Subcutaneous abdominal adipose tissue (tissue), 5 donors: ENCODE data around the gene SHQ1.

Experiments
- H3K27ac ChIP-seq: one replicate; pipeline ENCODE4 v1.7.0; 2013; ENCODE audit warnings: low read depth, mild to moderate bottlenecking, inconsistent platforms, low read length, moderate library complexity
- H3K27me3 ChIP-seq, 5 donors: one replicate each; pipeline ENCODE4 v1.7.0; 2013; ENCODE audit warnings: low read length in 5 of 5, inconsistent platforms in 1 of 5; ENCODE audit not compliant: control insufficient read depth in 5 of 5, insufficient read depth in 4 of 5
- H3K36me3 ChIP-seq, 5 donors: one replicate each; pipeline ENCODE4 v1.7.0; 2013; ENCODE audit warnings: low read length in 5 of 5; ENCODE audit not compliant: control insufficient read depth in 5 of 5, insufficient read depth in 5 of 5
- H3K4me1 ChIP-seq, 5 donors: one replicate each; pipeline ENCODE4 v1.7.0; 2013; ENCODE audit warnings: low read length in 5 of 5, mild to moderate bottlenecking in 3 of 5, moderate library complexity in 1 of 5; ENCODE audit not compliant: control insufficient read depth in 5 of 5, insufficient read depth in 5 of 5
- H3K4me3 ChIP-seq, 5 donors: one replicate each; pipeline ENCODE4 v1.7.0; 2013; ENCODE audit warnings: low read length in 5 of 5, low read depth in 1 of 5
- H3K9ac ChIP-seq, 5 donors: one replicate each; pipeline ENCODE4 v1.7.0; 2013; ENCODE audit warnings: low read length in 5 of 5, mild to moderate bottlenecking in 4 of 5, moderate library complexity in 3 of 5
- H3K9me3 ChIP-seq, 5 donors: one replicate each; pipeline ENCODE4 v1.7.0; 2013; ENCODE audit warnings: low read length in 5 of 5; ENCODE audit not compliant: control insufficient read depth in 5 of 5
- donor health status: healthy.
- donor health status: healthy.
- donor health status: healthy.
- donor health status: healthy.
- donor health status: healthy.

SHQ1 gene

DNA sequence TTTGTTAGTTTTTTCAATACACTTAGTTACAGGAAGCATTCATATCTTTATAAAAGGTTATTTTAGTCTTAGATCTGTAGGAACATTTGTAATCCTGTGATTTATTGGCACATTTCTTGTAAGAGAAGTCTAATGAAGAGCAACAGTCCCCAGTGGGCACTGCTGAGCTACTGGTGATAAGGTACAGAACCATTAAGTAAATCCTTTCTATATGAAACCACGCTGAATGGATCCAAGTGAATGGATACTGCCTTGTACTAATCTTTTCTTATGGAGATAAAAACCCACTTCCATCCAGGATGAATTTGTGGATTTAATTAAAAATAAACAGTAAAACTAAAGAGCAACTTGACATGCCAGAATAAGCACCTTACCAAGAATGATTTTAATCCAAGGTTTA lies 64.0 kb downstream of the SHQ1 start:
- Histone ChIP-seq H3K27ac (no peak overlapping the region), H3K36me3 (peaks cover 7 to 17% (median 9%) of the 10 kb centered on the region in 5 donors), H3K27me3 (no peaks in the 10 kb centered on the region), H3K9ac (no peak overlapping the region), H3K4me3 (no peak overlapping the region), H3K9me3 (no peaks in the 10 kb centered on the region), H3K4me1 (no peaks in the 10 kb centered on the region)

DNA sequence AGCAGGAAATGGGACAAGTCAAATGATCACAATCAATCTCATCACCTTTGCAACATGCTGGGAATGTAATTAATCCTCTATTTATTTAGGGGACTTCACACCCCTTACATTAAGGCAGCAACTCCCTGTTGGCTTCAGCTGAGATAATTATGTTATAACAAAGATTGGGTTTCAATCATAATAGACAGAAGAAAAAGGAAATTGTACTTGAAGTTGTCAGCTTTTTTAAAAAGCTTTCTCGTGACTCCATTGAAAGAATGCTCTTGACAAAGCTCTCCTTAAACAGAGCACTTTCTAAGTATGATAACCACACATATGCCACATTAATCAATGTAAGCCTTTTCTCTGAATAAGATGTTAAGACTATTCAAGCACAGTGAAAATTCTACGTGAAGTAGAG lies 65.7 kb downstream of the SHQ1 start:
- no peaks in the 10 kb centered on the region for H3K9me3 ChIP-seq

DNA sequence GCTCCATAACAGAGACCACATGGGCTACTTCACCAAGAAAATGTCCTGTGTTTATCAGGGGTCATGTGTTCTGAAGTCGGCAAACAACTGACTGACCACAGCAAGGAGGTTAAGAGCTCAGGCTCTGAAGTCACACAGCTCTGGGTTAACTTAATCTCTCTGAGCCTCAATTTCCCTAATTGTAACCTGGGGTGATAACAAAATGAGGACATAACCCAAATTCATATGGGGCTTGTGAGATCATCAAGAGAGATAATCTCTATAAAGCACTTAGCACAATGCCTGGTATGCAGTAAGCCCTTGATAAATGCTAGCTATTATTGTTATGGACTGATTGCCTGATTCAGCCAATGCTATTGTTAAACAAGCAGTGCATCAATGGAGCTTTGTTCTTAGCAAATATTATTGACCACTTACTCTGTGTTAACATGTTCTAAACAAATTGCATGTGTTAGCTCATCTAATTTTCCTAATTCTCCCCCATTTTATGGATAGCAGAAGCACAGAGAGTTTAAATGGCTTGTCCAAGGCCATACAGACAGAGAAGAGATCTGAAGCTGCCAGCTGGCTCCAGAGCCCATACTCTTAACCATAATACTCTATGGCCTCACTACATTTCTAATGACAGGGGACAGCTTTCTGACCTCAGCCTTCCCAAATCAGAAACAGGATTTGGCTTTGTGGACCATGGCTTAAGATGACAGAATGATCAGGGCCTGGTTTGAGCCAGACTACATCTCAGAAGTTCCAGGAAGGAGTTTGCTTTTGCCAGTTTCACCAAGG lies 78.3 kb downstream of the SHQ1 start:
- no peak overlapping the region for H3K27ac ChIP-seq
- H3K4me1 ChIP-seq = no peaks in the 10 kb centered on the region
- peaks cover 0 to 9% (median 2%) of the 10 kb centered on the region in 5 donors for H3K36me3 ChIP-seq
- H3K9me3 ChIP-seq = no peaks in the 10 kb centered on the region
- no peak overlapping the region for H3K4me3 ChIP-seq
- H3K9ac ChIP-seq = no peak overlapping the region
- no peaks in the 10 kb centered on the region for H3K27me3 ChIP-seq

More for the DNA sequence above, 65.7 kb downstream of the SHQ1 start:
- H3K27ac ChIP-seq = no peak overlapping the region
- H3K9ac ChIP-seq = no peak overlapping the region
- no peaks in the 10 kb centered on the region for H3K27me3 ChIP-seq
- H3K4me1 ChIP-seq = no peaks in the 10 kb centered on the region
- peaks cover 7 to 17% (median 9%) of the 10 kb centered on the region in 5 donors for H3K36me3 ChIP-seq
- H3K4me3 ChIP-seq = no peak overlapping the region

DNA sequence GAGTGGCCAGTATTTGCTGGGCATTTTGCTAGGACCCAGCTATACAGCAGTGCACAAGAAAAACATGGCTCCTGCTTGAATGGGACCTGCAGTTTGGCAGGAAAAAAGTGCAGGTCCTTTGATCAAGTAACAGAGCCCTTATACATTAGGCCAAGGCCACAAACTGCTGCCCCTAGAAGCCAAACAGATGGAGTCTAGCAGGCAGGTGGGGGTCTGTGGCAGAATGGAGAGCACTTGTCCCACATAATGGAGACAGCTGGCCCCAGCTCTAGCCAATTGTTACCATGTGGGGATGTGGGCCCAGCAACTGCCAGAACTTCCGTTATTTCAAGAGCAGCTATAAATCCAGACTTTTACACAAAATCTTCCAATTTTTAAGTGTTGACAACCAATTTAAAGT lies 79.3 kb downstream of the SHQ1 start:
- Histone ChIP-seq H3K27me3 (no peaks in the 10 kb centered on the region), H3K4me3 (no peak overlapping the region), H3K27ac (no peak overlapping the region), H3K4me1 (no peaks in the 10 kb centered on the region), H3K36me3 (peaks cover 0 to 9% (median 2%) of the 10 kb centered on the region in 5 donors), H3K9me3 (no peaks in the 10 kb centered on the region), H3K9ac (no peak overlapping the region)

DNA sequence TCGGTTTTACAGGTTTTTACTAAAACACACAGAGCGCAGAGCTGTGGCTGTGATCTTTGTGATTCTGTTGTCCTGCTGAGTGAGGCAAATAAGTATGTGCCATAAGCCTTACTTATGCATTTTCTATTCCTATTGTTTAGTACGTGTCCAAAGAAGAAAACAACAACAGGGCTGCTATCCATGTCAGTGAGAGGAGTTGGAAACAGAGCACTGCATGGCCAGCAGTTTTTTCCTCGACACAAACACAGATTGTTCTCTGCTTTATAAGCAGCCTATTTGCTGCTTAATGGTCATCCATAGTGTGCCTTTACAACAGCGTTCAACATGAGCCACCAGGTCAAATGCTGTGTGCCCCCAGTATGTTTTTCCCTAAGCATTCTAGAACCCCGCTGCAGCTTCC lies 79.8 kb downstream of the SHQ1 start:
- no peak overlapping the region for H3K9ac ChIP-seq
- H3K36me3 ChIP-seq = peaks cover 0 to 10% (median 5%) of the 10 kb centered on the region in 5 donors
- no peaks in the 10 kb centered on the region for H3K9me3 ChIP-seq
- no peaks in the 10 kb centered on the region for H3K4me1 ChIP-seq
- H3K27me3 ChIP-seq = no peaks in the 10 kb centered on the region
- no peak overlapping the region for H3K4me3 ChIP-seq
- no peak overlapping the region for H3K27ac ChIP-seq

DNA sequence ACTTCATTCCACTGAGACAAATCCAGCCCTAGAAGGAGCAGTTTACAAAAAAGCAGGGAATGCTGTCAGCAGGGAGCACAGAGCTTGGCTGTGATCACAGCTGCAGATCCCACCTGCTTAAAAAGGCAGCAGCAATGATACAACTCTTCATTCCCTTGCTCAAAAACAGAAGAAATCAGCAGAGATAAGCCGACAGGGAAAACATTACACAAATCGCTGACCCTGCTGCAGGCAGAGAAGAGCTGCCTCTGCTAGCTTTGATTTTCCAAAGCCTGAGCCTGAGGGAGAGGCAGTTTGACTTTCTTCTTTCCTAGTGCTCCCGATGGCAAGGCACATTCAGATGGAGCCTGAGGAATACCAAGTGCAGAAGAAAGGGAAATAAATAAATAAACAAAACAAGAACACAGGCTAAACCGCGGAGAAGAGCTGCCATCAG lies 80.2 kb downstream of the SHQ1 start:
- H3K27ac ChIP-seq = no peak overlapping the region
- H3K27me3 ChIP-seq = no peaks in the 10 kb centered on the region
- H3K9me3 ChIP-seq = no peaks in the 10 kb centered on the region
- H3K4me1 ChIP-seq = no peaks in the 10 kb centered on the region
- no peak overlapping the region for H3K4me3 ChIP-seq
- H3K9ac ChIP-seq = no peak overlapping the region
- H3K36me3 ChIP-seq = peaks cover 0 to 13% (median 10%) of the 10 kb centered on the region in 5 donors

DNA sequence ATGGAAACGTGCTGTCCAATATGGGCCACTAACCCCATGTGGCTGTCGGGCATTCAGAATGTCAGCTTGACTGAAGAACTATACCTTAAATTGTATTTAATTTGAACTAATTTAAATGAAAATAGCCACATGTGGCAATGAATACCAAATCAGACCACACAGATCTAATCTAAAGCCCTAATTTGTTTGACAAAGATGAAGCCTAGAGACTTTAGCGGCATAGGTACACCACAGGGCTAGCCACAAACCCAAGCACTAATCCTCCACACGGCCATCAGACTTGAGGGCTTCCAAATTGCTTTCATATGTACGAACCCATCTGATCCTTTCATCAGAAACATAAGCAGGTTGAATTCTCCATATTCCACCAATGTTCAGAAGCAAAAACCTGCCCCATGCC lies 81.4 kb downstream of the SHQ1 start:
- no peaks in the 10 kb centered on the region for H3K27me3 ChIP-seq
- H3K9ac ChIP-seq = no peak overlapping the region
- no peaks in the 10 kb centered on the region for H3K4me1 ChIP-seq
- H3K4me3 ChIP-seq = no peak overlapping the region
- peaks cover 0 to 20% (median 7%) of the 10 kb centered on the region in 5 donors for H3K36me3 ChIP-seq
- no peak overlapping the region for H3K27ac ChIP-seq
- H3K9me3 ChIP-seq = no peaks in the 10 kb centered on the region

DNA sequence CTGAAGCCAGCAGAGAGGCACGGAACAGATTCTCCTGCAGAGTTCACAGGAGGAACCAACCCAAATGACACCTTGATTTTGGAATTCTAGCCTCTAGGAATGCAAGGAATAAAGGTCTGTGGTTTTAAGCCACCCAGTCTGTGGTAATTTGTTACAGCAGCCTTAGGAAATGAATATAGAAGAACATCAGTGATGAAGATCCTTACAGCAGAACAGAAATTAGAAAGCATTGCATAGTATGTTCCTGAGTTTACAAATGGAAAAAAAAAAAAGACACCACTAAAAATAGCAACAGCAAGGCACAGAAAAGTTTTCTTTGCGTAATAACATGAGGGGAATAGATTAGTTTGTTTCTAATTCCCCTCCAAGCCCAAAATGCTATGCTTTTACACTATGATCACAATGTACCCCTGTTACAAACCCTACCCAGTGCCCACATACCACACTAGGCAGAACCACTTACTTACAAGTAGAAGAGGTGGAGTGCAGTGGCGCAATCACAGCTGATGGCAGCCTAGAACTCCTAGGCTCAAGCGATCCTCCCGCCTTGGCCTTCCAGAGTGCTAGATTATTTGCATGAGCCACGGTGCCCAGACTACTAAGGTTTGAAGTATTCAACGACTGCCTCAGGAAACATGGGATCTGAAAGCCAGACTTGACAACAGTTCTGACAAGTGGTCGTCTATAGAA lies 84.3 kb downstream of the SHQ1 start:
- Histone ChIP-seq H3K9ac (no peak overlapping the region), H3K4me3 (no peak overlapping the region), H3K27me3 (no peaks in the 10 kb centered on the region), H3K4me1 (no peaks in the 10 kb centered on the region), H3K9me3 (no peaks in the 10 kb centered on the region), H3K27ac (no peak overlapping the region), H3K36me3 (peaks cover 0 to 22% (median 7%) of the 10 kb centered on the region in 5 donors)

DNA sequence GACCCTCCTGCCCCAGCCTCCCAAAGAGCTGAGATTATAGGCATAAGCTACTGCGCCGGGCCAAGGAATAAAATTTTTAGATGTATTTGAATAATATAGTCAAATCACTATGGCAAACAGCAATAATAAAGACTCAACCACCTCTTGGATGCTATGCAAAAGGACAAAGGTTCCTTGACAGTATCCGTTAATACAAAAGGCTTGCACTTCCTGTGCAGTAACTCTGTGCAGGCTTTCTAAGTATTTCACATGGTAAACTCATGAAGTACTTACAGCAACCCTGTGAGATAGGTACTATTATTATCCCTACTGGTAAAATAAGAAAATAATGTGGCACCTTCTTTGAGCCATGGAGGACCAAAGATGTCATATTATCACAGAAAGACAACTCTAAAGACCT lies 86.8 kb downstream of the SHQ1 start:
- no peaks in the 10 kb centered on the region for H3K27me3 ChIP-seq

DNA sequence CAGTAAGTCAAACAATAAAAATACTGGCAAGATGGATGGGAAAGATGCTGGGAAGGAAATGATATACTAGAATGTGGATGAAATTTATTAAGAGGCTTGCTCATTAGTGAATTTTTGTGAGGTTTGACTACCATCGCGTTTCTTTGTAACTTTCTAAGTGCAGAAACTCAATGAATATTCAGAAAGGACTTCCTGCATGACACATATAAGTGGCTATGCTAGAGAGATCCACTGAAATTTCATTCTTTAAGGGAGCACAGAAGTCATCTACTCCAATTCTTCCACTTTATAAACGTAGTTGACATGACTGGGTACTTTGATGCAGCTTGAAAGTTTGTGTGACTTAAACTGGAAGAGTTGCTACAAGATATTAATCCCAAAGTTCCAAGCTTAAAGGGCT lies 88.0 kb downstream of the SHQ1 start:
- H3K27me3 ChIP-seq = no peaks in the 10 kb centered on the region
- no peak overlapping the region for H3K27ac ChIP-seq

More for the DNA sequence above, 86.8 kb downstream of the SHQ1 start:
- no peak overlapping the region for H3K4me3 ChIP-seq
- no peaks in the 10 kb centered on the region for H3K4me1 ChIP-seq
- H3K27ac ChIP-seq = no peak overlapping the region
- peaks cover 0 to 22% (median 4%) of the 10 kb centered on the region in 5 donors for H3K36me3 ChIP-seq
- H3K9ac ChIP-seq = no peak overlapping the region
- no peaks in the 10 kb centered on the region for H3K9me3 ChIP-seq

More for the DNA sequence above, 88.0 kb downstream of the SHQ1 start:
- no peak overlapping the region for H3K9ac ChIP-seq
- H3K36me3 ChIP-seq = peaks cover 0 to 22% (median 4%) of the 10 kb centered on the region in 5 donors
- H3K4me1 ChIP-seq = no peaks in the 10 kb centered on the region
- H3K4me3 ChIP-seq = no peak overlapping the region
- no peaks in the 10 kb centered on the region for H3K9me3 ChIP-seq
